GM21381 (cell line): Measurements from ENCODE around the gene CDH23.

Experiments
- ATAC-seq: cut with Tn5 transposase; IDR thresholded peaks from one replicate; pipeline ENCODE4 v1.9.1; 2021; ENCODE audit warnings: mild to moderate bottlenecking, moderate library complexity; ENCODE audit not compliant: unreplicated experiment

The CDH23 gene

DNA sequence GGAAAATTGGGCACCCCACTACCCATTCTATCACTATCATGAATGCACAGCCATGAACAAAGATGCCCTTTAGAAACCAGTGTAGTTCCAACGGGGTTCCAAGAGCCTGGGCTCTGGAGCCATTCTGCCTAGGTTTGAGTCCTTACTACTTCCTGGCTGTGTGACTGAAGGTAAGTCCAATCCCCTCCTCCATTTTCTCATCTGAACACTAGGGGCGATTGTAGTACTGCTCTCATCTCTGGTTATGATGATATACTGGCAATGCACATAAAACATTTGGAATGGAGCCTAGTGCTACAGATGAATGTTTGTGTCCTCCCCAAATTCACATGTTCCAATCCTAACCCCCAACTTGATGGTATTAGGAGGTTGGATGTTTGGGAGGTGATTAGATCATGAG is 28.1 kb upstream of the CDH23 start:
- ATAC-seq, result no peak

GRCh38 chr10:71369602-71370001 is 27.1 kb upstream of the CDH23 start:
- no peak for ATAC-seq

DNA sequence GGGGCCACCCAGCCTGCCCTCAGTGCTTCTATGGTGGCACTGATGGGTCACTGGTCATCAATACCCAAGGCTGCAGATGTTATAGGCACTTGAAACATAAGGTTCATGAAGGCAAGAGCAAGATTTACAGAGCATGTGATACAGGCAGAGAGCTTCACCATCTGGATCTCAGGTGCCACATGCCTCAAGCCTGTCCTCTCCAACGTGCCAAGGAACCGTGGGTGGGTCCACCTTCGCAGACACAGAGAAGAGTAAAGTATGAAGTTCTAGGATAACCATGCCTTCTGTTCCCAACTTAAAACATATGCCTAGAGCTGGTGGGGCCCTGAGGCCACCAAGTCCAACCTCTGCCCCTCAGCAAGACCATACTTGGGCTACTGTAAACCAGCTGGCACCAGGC is 26.7 kb upstream of the CDH23 start:
- ATAC-seq, result no peak

GRCh38 chr10:71371750-71372166 is 25.0 kb upstream of the CDH23 start:
- peak; percentile 44 for ATAC-seq

GRCh38 chr10:71372882-71373495 is 23.7 kb upstream of the CDH23 start:
- peak; percentile 57 for ATAC-seq

DNA sequence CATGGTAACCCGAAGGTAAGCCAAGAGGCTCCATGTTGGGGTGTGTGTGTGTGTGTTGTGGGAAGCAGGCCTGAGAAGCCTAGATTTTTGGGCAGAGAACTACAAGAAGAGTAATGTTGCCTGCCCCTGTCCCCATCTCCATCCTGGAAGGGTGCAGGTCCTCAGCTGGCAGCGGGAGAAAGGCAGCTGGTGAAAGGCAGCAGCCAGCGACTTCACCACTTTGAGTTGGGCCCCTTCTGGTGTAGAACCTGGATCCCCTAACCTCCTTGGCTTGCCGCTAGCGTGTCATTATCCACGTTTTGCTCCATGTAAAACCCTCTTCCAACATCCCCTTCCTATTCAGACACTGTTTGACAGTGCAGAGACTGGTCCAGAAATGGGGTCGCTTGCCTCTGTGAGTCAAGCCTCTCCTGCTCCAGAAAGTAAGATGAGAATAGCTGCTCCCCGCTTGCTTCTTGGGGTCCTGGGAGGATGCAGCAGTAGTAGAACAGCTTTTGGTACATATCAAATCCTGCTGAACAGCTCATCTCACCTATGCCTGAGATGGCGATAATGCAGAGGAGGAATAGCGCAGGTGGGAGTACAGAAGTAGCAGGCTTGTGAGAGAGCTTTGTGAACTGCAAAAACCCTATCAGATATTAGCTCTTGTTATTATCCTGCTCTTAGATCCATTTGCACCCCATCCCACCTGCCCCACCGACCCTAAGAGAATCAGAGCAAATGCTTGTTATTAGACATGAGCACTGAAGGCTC is 22.1 kb upstream of the CDH23 start:
- no peak for ATAC-seq

GRCh38 chr10:71375952-71376351 is 20.8 kb upstream of the CDH23 start:
- no peak for ATAC-seq

DNA sequence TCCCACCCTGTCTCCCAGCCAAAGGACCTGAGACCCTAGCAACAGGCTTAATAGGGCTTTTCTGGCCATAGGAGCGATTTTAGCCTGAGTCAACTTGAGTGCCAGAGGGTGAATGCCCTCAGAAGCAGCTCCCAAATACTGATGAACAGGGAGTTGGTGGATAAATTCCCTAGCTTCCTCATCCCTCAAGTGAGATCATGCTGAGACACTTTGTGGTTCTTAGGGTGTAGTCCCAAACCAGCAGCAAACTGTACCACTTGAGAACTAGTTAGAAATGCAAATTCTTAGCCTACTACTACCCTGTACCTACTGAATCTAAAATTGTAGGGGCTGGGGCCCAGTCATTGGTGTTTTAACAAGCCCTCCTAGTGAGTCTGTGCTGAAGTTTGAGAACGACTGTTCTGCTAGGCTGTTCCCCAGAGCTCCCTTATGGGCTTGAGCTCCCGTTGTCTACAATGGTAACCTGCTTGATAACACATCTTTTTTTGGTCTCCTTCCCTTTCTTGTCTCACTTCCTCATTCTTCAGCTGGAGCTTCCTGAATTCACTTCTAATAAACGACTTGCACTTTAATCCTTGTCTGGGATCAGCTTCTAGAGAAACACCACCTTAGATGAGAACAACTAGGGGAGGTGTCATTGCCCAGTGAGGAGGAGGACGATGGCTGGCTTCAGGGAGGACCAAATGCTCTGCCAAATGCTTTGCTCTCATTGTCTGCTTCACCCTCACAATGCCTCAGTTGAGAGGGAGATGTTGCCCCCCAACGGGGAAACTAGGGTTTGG is 18.2 kb upstream of the CDH23 start:
- ATAC-seq, result no peak

DNA sequence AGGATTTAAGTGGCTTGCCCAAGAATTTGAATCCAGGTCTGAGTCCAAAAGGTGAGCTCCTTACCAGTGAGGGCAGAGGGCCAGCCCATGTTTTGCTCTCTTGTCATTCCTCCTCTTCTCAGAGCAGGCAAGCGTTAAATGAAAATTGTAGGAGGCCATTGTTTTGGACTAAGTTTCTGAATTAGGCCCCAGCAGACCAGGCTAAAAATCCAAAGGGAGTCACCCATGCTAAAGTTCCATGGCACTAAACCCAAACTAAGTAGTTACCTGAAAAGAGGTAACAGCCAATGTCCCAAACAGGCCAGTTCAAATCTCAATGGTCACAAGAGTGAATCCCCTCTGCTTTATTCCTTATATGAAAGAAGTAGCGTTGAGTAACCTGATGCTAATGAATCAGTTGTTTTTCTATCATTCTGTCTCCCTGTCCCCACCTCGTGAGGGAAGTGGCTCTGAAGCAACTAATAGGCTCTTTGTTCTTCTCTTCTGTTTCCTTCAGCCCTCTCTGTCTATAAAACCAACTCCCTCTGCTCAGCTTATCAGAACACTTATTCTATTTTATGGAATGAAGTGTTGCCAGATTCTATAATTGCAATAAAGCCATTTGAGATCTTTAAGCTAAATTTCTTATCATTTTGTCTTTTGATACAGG is 17.5 kb upstream of the CDH23 start:
- no peak for ATAC-seq

- no peak for ATAC-seq
Measured at GRCh38 chr10:71380841-71381240, 15.9 kb upstream of the CDH23 start.

DNA sequence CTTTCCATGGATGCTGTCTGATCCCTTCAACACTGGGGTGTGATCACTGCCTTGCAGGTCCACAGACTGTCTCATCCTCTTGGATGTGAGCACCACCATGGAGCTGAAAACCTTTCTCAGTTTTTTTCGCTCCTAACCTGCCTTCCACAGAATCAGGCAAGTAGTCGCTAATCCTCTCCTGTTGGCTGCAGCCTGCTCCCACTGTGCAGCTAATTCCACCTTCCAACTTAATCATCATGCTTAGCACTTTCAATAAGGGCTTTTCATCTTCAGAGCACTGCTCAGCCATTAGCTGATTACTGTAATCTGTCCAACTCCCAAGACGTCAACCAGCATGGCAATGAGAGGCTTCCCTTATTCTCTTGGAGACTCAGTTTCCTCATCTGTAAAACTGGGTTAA is 15.1 kb upstream of the CDH23 start:
- ATAC-seq, result no peak

DNA sequence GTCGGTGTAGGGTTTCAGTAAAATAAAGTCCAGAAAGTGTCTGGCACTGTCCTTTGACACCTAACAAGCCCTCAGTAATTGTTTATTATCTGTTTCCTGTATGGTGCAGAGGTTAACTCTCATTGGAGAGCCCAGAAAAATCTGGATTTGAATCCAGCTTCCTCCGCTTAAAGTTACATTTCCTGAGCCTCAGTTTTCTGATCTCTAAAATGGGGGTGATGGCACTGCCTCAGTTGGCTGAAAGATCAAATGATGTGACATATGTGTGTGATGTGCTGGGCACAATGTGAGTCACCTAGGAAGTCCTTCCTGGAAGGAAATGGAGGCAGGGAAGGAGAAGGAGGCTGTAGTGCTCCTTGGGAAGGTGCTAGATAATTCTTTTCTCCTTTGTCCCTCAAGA is 14.7 kb upstream of the CDH23 start:
- ATAC-seq, result no peak

DNA sequence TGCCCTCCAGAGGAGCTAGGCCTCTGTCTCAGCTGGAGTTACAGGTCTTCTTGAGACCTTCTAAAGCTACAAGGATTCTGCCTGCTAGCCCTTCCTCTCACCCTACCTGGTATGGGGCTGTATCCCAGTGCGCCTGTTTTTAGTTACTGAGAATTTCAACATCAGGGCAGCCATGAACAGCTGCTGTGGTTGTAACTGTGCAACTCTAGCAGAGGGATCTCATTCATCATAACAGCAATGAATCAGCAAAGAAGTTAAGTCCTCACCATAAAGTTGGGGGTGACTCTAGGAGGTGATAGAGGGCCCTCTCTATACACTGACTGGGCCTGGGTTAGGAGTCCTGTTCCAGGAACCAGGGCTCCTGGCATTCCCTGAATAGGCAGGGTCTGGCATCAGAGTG is 14.0 kb upstream of the CDH23 start:
- ATAC-seq, result no peak

GRCh38 chr10:71383972-71384687 is 12.6 kb upstream of the CDH23 start:
- peak; percentile 58 for ATAC-seq

DNA sequence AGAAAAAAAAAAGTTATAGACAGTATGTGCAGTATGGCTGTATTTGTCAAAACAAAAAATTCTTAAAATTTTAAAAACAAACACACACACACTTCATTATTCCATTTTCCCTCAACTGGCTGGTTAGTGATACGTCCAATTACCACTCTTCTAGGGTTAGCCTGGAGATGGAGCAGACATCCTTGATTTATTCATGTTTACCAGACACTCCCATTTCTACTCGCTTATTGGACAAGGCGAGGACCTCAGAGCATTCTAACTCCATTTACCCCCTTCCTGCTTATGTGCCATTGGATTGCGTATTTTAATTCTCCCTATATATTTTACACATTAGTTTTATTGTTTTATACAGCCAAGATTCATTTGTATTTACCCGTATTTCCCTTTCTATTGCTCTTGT is 8.5 kb upstream of the CDH23 start:
- no peak for ATAC-seq

- ATAC-seq, result no peak
Measured at GRCh38 chr10:71388583-71389310, 8.0 kb upstream of the CDH23 start.

- no peak for ATAC-seq
Measured at GRCh38 chr10:71389768-71390460, 6.8 kb upstream of the CDH23 start.

DNA sequence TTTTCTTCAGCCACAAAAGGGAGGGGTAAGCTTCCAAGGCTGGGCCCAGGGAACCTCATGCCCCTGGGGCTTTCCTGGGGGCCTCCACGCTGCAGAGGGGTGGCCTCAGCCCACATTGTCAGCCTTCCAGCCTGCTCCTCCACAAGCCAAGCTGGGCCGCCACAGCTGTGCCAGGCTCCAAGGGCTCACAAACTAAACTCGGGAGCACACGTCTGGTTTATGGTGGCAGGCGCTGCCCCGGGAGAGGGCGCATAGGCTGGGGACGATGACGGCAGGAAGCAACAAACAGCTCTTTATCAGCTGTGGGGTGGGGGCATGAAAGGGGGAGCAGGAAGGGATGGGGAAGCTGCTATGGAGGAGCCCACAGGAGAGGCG is 6.3 kb upstream of the CDH23 start:
- no peak for ATAC-seq

DNA sequence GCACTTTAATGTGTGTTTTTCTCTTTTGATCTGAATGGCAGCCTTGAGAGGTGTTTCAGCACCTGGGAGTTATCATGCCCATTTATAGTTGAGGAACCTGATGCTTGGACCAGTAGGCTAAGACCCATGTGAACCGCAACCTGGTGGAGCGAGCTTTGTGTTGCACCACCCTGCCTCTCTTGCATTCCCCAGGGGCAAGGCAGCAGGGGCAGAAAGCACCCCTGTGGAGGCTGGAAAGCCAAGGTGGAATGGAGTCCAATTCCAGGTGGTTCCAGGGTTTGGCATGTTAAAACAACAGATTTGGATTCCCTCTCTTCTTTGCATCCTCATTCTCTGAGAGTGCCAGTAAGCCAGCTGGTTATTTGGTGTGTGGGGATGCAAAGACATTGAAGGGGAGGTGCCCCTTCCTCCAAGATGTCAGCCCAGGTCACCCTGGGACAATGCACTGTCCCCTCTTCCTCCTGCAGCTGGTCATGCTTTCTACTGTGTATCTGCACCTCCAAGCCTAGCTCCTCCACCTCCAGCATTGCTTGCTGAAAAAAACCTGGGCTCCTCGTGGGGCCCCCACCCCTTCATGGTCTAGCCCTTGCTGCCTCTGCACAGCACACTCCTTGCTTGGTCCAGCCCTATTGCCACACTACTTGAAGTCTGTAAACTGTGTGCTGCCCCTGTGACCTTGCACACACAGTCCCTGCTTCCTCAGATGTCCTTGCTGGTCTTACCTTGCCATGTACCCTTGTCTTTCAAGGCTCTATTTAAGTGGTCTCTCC is 5.6 kb upstream of the CDH23 start:
- ATAC-seq, result no peak
